Measurements from ENCODE around the gene MIA3. TPM values are rescaled to one million over a fixed set of nuclear protein-coding genes. Genes with fewer than 3 reads are reported as not detected.

Gene MIA3
- total and polyA plus RNA-seq, 9 of the 15 experiments (the other 6 are each of a cell fraction or from before 2014, with no cell fraction given), result 21.6 to 89.4 (median 40.8) TPM

- TF ChIP-seq ZMIZ1 (IDR thresholded peaks at IDR 0.05; ENCODE audit: low read depth in 2 of 2, low read length in 2 of 2), result peak in 1 of 2 experiments; percentile 83; a peak in 2 of 4 replicates
- TF ChIP-seq C11orf30 (IDR thresholded peaks at IDR 0.05; ENCODE audit: low read depth), result peak; percentile 80
- TF ChIP-seq ZBTB9 (CRISPR knock-in tag; IDR thresholded peaks at IDR 0.05), result peak; percentile 50; the same call in 1 of the 2 replicates
- TF ChIP-seq CAMTA2 (CRISPR knock-in tag; conservative IDR thresholded peaks at IDR 0.05), result no peak
- no peak for TF ChIP-seq ZNF445 (CRISPR knock-in tag; IDR thresholded peaks at IDR 0.05; ENCODE audit: low read depth)
- TF ChIP-seq IFI16 (CRISPR knock-in tag; IDR thresholded peaks at IDR 0.05), result no peak
- TF ChIP-seq SIRT6 (IDR thresholded peaks at IDR 0.05; ENCODE audit: low read depth, low read length), result no peak
- 0 out of 2 replicates have a peak, but pooled peaks have one; percentile 34 for TF ChIP-seq ZNF766 (CRISPR knock-in tag; conservative IDR thresholded peaks at IDR 0.05)
- no peak for TF ChIP-seq UBTF (IDR thresholded peaks at IDR 0.05; ENCODE audit: borderline replicate concordance in 1 of 2, low read depth in 2 of 2, low read length in 2 of 2)
- TF ChIP-seq SREBF1 (IDR thresholded peaks at IDR 0.05; ENCODE audit: borderline replicate concordance, low read depth, low read length), result no peak
- no peak for TF ChIP-seq HMG20A (CRISPR knock-in tag; conservative IDR thresholded peaks at IDR 0.05)
- peak; percentile 84 for TF ChIP-seq ZNF316 (IDR thresholded peaks at IDR 0.05)
- no peak for TF ChIP-seq ZNF740 (CRISPR knock-in tag; IDR thresholded peaks at IDR 0.05)
- no peak for TF ChIP-seq ZNF740 (tag; IDR thresholded peaks at IDR 0.05)
- no peak for TF ChIP-seq NRF1 (conservative IDR thresholded peaks at IDR 0.05 in 1 of 2, IDR thresholded peaks at IDR 0.05 in 1 of 2)
- no peak for TF ChIP-seq HDAC6 (IDR thresholded peaks at IDR 0.05; ENCODE audit: low read depth, low read length)
- TF ChIP-seq TAF1 (IDR thresholded peaks at IDR 0.05; ENCODE audit: control insufficient read depth, extremely low read depth, insufficient read depth, low read length, severe bottlenecking), result no peak
- TF ChIP-seq ZNF644 (tag; IDR thresholded peaks at IDR 0.05; ENCODE audit: low read depth), result 0 out of 2 replicates have a peak, but pooled peaks have one; percentile 49
- TF ChIP-seq TEAD1 (CRISPR knock-in tag; IDR thresholded peaks at IDR 0.05), result 0 out of 4 replicates have a peak, but pooled peaks of 1 of the 2 experiments have one; percentile 26
Measured at GRCh38 chr1:222709700-222710153, 91.8 kb downstream of the MIA3 start (continued).
